ENCODE data around the gene OSTN.
"Not testable (repeated sequence)": the region's sequence is repeated elsewhere in the genome, so short reads cannot be mapped to it uniquely, and the experiment has no call there.

Gene OSTN, protein sequence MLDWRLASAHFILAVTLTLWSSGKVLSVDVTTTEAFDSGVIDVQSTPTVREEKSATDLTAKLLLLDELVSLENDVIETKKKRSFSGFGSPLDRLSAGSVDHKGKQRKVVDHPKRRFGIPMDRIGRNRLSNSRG

DNA sequence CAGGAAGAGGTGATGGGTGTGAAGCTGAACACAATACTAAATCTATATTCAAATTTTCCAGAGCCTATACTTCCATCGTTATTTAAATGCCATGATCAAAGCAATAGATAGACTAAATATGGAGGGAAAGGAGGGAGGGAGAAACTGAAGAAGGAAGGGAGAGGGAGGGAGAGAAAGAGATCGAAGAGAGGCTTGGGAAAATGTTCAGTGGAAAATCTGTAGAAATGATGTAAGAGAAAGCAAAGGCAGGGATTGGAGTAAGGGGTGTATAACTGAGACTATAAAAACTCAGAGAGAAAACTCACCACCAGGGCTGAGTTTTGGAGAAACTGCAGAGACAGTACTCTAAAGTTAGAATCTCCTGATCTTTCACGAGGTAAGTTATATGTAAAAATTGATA lies at the start of gene OSTN:
OSTN (plus strand) TSS at position 310 of the 400 bp plus-strand sequence. CDS start 13,292 bp downstream, outside the sequence.
- DNase-seq = no peak

DNA sequence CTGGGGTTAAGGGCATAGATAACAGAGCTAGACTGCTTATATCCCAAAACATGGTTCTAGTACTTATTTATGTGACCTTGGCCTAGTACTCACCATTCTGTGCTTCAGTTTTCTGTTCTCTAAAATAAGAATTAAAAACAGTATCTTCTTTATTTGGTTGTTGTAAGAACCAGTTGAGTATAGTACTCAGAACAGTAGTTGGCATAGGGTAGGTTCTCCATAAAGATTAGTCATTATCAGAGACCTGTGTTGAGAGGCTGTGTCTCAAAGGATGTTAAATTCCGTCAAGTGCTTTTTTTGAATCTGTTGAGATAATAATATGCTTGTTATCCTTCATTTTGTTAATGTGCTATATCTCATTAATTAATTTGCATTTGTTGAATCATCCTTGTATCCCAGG lies 47.4 kb upstream of the OSTN start:
- no peak for DNase-seq

DNA sequence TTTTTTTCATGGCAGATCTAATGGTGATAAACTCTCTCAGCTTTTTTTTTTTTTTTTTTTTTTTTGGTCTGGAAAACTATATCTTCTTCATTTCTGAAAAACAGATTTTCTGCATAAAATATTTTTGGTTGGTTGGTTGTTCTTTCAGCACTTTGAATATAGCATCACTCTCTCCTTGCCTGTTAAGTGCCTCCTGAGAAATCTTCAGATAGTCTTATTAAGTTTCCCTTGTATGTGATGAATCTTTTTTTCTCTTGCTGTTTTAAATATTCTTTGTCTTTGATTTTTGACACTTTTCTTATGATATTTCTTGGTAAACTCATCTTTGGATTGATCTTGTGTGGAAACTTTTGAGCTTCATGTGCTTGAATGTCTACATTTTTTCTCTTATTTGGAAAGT lies 44.2 kb upstream of the OSTN start:
- no peak for DNase-seq

DNA sequence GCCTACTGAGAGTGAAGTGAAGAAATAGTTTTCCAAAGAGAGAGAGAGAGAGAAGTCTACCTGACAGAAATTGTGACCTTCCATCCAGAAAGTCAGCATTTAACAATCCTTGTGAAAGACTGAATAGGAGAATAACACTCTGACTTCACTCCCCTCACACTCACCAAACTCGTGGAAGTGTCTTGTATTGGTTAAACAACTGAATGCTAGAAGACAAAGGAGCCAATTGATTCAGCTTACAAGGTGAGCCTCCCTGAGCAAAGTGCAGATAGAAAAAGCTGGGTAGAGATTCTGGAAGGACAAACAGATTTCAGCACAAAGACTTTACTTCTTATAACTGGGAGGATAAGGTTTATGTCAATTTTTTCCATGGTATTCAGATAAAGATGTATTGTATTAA lies 40.8 kb upstream of the OSTN start:
- DNase-seq = no peak

DNA sequence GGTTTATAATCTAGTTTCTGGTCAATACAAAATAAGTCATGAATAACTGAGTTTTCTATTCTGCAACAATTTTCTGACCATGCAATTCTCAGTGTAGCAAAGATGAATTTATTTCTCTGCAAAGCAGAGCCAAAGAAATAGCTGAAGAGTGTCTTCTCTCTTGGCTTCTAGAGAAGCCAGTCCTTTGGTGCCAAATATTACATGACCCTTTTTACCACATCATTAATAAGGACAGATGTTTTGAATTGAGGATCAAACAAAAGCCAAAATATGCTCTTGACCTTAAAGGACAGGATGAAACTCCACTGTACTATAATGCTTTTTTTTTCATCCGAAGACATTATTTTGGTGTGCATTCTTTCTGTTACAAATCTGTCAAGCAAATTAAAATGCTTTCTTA lies 40.2 kb upstream of the OSTN start:
- no peak for DNase-seq

DNA sequence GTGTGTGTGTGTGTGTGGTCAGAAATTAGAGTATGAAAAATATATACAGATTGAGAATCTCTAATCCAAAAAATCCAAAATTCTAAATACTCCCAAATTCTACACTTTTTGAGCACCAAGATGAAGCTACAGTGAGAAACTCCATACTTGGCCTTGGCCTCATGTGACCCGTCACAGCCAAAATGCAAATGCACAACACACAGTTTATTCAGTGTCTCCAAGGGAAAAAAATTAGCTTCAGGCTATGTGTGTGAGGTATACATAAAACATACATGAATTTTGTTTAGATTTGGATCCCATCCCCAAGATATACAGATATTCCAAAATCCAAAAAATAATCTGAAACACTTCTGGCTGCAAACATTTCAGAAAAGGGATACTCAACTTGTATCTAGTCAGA lies 33.2 kb upstream of the OSTN start:
- no peak for DNase-seq

DNA sequence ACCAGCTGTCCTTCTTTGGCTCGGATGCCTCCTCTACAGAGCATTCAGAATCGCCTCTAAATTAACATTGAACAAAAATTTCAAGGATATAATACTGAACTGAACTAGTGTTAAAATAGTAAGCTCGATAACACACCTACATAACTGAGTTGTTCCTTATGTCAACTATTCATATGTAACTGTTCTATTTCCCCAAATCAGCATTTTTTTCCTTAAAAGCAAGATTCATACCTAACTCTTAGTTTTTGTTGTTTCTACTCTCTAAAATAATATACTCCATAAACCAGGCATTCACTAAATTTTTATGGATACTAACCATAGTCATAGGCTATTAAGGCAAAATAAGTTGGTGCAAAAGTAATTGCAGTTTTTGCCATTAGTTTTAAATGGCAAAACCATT lies 32.7 kb upstream of the OSTN start:
- DNase-seq = no peak

DNA sequence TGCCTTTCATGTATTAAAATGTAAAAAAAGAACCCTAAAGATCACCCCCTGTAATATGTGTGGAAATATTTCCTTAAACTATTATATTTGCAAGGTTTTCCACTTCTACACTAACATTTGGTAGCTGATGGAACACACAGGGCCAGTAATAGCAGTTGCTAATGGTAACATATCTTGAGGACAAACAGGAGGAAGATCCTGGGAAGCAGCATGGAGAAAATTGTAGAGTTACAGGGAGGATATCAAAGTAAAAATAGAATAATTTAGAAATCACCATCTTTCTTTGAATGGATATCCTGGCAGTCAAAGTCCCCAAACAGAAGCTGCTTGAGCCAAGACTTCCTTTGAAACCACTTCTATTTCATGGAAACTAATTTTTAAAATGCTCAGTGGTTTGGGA lies 29.5 kb upstream of the OSTN start:
- DNase-seq = no peak

DNA sequence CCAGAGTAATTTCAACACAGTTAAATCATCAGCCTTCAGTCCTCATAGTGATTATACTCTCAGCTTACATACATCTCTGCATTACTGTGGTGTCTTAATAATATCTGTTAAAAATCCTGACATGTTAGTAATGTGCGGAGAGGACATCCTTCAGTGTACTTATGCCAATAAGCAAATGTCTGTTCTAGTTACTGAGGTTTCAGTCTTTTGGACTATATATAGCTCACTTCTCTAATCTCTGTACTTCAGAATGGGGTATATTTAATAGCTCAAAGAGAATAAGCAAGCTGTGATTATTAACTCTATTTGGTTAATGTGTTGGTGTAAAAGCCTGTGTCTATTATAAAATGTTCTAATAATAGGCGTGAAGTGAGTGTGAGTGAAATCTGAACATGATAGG lies 28.9 kb upstream of the OSTN start:
- DNase-seq = no peak

DNA sequence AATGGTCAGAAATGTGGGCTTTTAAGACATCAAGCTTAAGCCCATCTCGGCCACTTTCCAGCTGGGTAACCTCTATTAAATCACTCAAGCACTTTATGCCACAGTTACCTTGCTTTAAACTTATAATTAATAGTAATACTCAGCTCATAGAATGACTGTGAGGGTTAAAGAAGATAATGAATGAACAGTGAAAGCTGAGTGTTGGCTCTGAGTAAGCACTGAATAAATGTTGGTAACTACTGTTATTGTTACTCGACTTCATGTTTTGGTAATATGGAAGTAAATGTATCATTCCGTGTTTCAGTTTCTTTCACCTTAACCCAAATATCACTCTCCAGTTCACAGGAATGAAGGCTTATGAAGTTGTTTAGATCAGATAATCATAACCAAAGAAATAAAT lies 23.9 kb upstream of the OSTN start:
- no peak for DNase-seq

DNA sequence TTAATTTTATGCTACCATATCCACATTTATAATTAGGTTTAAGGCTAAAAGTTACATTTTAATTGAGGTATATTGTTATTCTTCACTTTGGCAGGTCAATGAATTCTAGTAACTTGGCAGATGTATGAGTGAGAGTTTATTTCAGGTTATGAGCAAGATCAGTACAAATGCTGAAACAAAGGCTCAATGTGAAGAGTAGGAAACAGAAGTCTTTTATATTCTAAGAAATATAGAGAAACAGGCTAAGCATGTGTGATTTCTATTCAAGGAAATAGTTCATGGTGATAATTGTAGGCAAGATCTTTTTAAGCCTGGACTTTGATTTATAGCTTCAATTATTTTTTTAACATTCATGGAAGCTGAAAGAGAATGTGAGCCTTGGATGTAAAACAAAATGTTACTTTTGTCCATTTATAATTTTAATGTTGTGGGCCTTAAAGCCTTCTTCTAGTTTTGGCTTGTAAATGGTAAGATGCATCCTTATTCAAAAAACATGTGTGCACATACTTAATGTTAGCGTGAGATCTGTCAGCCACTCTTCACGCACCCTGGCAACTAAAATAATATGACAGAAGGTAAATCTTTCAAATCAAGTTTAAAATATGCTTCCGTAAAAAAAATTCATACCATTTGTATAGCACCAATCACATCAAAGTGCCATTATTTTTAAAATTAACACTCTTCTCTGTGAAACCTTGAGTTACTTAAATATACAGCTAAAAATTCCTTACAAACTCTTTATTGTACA lies 22.8 kb upstream of the OSTN start:
- no peak for DNase-seq

DNA sequence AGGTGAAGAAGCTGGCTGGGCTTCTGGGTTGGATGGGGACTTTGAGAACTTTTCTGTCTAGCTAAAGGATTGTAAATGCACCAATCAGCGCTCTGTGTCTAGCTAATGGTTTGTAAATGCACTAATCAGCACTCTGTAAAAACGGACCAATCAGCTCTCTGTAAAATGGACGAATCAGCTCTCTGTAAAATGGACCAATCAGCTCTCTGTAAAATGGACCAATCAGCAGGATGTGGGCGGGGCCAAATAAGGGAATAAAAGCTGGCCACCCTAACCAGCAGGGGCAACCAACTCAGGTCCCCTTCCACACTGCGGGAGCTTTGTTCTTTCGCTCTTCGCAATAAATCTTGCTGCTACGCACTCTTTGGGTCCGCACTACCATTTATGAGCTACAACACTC lies 13.7 kb upstream of the OSTN start:
- DNase-seq = not testable (repeated sequence)

DNA sequence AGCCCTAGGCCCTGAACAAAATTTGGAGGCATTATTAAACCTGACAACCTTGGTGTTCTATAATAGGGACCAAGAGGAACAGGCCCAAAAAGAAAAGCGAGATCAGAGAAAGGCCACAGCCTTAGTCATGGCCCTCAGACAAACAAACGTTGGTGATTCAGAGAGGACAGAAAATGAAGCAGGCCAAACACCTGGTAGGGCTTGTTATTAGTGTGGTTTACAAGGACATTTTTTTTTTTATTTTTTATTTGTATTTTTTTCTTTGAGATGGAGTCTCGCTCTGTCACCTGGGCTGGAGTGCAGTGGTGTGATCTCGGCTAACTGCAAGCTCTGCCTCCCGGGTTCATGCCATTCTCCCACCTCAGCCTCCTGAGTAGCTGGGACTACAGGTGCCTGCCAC lies 10.8 kb upstream of the OSTN start:
- DNase-seq = not testable (repeated sequence)

DNA sequence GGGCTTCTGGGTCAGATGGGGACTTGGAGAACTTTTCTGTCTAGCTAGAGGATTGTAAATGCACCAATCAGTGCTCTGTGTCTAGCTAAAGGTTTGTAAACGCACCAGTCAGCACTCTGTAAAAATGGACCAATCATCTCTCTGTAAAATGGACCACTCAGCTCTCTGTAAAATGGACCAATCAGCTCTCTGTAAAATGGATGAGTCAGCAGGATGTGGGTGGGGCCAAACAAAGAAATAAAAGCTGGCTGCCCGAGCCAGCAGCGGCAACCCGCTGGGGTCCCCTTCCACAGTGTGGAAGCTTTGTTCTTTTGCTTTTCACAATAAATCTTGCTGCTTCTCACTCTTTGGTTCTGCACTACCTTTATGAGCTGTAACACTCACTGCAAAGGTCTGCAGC lies 6.8 kb upstream of the OSTN start:
- DNase-seq = not testable (repeated sequence)

DNA sequence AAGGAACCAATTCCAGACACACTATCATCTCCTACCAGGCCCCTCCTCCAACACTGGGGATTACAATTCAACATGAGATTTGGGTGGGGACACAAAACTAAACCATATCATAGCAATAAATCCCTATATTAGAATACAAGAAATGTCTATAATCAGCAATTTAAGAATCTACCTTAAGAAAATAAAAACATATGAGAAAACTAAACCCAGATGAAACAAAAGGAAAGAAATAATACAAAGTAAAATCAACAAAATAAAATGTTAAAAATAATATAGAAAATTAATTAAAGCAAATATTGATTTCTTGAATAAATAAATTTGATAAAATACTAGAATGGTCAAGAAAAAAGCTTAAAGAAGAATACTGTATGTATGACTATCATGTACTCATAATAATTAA lies 6.1 kb upstream of the OSTN start:
- DNase-seq = no peak

DNA sequence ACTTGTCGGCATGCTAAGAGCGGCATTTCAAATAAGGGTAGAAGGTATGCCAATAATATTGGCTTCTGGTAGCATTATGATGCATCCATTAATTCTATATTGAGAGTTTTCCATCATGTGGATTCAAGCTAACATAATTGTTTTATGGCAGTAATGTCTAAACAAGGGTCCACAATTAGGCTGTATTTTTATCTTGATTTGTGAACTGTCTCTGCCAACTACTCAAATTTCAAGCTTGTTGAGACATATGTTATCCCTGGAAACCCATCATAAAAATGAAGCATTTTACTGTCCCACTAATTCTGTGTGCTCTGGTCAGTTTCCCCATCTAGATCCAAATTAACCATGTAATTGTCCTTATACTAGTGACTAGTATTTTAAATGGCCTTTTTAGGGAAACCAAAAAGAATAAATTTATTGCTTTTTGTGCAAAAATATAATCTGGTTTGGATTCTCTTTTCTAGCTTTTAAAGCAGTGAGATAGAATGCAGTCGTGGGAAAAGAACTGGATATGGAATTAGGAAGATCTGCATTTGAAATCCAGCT lies 1.2 kb upstream of the OSTN start:
- DNase-seq = no peak

DNA sequence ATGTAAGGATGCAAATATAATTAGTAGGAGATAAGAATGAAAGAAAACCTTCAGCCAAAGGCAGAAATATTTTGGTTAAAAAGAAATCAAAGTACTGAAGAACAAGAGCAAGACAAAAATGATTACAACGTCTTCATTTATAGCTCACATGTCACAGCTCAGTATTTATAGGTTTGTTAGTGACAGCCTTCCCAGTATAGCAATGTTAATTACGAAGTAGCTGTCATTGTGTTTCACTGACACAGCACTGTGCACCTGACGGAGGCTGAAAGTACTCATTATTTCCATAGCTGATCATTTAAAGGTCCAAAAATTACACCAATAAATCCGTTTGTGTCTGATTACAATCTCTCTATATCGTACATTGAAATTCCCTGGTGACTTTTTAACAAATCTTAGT lies 561 bp upstream of the OSTN start:
- no peak for DNase-seq

DNA sequence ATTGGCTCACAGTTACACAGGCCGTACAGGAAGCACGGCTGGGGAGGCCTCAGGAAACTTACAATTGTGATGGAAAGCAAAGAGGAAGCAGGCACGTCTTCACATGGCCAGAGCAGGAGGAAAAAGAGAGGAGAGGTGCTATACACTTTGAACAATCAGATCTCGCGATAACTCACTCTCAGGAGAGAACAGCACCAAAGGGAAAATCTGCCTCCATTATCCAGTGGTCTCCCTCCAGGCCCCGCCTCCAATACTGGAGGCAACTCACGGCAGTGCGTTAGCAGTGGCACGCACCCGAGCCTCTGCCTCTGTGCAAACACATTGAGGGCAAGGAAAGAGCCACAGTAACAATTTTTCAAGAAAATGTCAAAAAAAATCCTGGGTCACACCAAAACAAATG lies 11.0 kb downstream of the OSTN start:
- DNase-seq = no peak

DNA sequence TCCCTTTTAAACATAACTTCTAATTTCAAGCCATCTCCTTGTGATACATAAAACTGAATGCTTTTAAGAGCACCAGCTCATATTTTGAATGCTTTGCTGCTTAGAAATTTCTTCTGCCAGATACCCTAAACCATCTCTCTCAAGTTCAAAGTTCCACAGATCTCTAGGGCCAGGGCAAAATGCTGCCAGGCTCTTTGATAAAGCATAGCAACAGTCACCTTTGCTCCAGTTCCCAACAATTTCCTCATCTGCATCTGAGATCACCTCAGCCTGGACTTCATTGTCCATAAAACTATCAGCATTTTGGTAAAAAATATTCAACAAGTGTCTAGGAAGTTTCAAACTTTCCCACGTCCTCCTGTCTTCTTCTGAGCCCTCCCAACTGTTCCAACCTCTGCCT lies 17.5 kb downstream of the OSTN start:
- DNase-seq = no peak

DNA sequence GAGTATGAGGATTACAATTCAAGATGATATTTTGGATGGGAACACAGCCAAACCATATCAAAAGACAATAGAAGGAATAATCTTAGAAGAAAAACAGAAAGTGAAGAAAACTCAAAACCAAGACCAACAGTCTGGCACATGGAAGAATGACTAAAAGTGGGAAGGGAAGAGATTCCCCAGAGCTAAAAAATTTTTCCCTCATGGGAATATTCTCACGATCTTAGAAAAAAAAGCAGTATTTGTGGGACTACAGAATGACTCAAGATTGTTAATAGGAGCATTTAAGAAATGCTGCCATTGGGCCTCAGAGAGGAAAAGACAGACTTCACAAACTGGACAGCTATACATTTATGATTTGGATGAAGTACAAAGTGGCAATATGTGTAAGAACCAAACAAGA lies 18.3 kb downstream of the OSTN start:
- no peak for DNase-seq

DNA sequence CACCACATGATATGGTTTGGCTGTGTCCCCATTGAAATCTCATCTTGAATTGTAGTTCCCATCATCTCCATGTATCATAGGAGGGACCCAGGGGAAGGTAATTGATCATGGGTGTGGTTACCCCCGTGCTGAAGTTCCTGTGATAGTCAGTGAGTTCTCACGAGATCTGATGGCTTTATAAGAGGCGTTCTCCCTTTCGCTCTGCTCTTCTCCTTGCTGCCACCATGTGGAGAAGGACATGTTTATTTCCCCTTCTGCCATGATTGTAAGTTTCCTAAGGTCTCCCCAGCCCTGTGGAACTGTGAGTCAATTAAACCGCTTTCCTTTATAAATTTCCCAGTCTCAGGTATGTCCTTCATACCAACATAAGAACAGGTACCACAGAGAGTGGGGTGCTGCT lies 21.9 kb downstream of the OSTN start:
- peak; percentile 7 for DNase-seq

DNA sequence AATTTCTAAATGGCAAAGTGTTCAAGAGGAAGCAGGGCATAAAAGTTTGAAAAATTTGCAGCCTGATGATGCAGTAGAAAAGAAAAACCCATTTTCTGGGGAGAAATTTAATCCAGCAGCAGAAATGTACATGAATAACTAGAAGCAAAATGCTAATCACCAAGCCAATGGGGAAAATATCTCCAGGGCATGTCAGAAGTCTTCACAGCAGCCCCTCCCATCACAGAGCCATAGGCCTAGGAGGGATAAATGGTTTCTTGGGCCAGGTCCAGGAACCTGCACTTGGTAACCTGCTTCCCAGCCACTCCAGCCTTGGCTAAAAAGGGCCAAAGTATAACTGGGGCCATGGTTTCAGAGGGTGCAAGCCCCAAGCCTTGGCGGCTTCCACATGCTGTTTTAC lies 22.6 kb downstream of the OSTN start:
- no peak for DNase-seq

DNA sequence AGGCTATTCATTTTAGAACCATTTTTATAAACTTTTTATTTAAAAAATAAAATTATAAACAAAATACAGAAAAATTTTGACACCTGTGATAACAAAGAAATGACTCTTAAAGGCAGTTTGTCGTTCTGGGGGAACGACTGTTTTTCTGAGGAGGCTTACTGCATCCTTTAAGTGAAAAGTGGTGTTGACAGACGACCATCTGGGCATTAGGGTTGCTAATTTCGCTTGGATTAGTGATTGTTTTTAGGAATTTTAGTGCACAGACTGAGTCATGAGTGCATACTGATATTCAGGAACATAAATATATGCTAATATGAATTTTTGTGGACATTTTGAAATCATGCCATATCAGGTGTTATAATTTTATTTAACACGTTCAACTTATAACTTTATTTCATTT lies 28.5 kb downstream of the OSTN start:
- DNase-seq = no peak

DNA sequence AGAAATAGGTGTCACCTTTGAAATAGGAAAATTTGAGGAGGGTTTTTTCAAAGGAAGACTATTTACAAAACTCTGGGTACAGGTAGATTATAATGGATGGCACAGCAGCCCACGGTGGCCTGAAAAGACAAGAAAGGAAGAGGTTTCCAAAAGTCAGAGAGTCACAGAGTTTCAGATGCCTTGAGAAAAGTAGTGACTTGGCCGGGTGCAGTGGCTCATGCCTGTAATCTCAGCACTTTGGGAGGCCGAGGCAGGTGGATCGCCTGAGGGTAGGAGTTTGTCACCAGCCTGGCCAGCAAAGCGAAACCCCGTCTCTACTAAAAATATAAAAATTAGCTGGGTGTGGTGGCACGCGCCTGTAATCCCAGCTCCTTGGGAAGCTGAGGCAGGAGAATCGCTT lies 35.2 kb downstream of the OSTN start:
- DNase-seq = no peak

Measured in NCI-H2171 treated with DMSO at 0.1 percent for 48 hours (cell line).